ENCODE measurements around the gene NEURL1. TPM values are rescaled to one million over a fixed set of nuclear protein-coding genes. Genes with fewer than 3 reads are reported as not detected.

The NEURL1 gene, protein sequence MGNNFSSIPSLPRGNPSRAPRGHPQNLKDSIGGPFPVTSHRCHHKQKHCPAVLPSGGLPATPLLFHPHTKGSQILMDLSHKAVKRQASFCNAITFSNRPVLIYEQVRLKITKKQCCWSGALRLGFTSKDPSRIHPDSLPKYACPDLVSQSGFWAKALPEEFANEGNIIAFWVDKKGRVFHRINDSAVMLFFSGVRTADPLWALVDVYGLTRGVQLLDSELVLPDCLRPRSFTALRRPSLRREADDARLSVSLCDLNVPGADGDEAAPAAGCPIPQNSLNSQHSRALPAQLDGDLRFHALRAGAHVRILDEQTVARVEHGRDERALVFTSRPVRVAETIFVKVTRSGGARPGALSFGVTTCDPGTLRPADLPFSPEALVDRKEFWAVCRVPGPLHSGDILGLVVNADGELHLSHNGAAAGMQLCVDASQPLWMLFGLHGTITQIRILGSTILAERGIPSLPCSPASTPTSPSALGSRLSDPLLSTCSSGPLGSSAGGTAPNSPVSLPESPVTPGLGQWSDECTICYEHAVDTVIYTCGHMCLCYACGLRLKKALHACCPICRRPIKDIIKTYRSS
- total RNA-seq: 1 to 10 TPM in 1 of 10 donors, under 1 TPM in 7, not detected in 2; 0.05 to 1.0 (median 0.21) TPM
- polyA plus RNA-seq: under 1 TPM in 1 of 2 donors, not detected in 1; 0.06 TPM
- long read RNA-seq, donor 1, partial matches to known transcripts: 0 of 1 reads
- long read RNA-seq, donor 1, other reads (novel, unspliced or antisense): 1 of 1 reads
- long read RNA-seq, donor 2, partial matches to known transcripts: 1 of 2 reads
- long read RNA-seq, donor 2, other reads (novel, unspliced or antisense): 1 of 2 reads
- long read RNA-seq, donor 3, partial matches to known transcripts: 1 of 16 reads
- long read RNA-seq, donor 3, other reads (novel, unspliced or antisense): 15 of 16 reads

DNA sequence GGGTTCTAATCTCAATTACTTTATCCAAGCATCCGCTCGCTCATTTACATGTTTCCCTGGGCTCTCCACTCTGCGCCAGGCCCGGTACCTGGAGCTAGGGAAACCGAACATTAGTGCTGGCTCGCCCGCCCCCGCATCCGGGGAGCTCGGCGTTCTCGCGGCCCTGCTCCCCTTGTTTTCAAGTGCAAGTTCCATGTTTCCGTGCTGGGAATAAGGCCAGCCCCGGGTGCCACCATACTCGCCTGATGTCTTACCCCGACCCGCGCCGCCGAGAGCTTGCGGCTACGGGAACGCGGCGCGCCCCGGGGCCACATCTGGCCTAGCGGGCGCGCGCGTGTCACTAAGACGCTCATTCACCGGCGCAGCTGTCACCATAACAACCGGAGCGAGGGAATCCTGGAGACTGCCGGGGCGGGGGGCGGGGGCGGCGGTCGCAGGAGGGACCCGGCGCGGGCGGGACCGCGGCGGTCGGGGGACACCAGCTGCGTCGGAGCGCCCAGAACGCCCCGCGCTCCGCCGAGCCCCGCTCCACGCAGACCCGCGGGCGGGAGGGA lies at the start of gene NEURL1:
Gene NEURL1 (plus strand): TSS at position 344 of the 554 bp plus-strand sequence. CDS start 683 bp downstream, outside the sequence.
- 1 to 2% methylated on average over 65 of the region's 65 CpGs for WGBS, 2 donors
- DNase-seq: no peak
- H3K9me3 ChIP-seq: no peaks in the 10 kb centered on the region
- intact Hi-C loops (cut with DNase I): no loop called here
- ATAC-seq: peak in 4 of 8 donors; percentile 9 to 31 (median 23)
- H3K27me3 ChIP-seq: peaks cover 0 to 61% (median 26%) of the 10 kb centered on the region in 7 donors
- TF ChIP-seq, protein P1, sequence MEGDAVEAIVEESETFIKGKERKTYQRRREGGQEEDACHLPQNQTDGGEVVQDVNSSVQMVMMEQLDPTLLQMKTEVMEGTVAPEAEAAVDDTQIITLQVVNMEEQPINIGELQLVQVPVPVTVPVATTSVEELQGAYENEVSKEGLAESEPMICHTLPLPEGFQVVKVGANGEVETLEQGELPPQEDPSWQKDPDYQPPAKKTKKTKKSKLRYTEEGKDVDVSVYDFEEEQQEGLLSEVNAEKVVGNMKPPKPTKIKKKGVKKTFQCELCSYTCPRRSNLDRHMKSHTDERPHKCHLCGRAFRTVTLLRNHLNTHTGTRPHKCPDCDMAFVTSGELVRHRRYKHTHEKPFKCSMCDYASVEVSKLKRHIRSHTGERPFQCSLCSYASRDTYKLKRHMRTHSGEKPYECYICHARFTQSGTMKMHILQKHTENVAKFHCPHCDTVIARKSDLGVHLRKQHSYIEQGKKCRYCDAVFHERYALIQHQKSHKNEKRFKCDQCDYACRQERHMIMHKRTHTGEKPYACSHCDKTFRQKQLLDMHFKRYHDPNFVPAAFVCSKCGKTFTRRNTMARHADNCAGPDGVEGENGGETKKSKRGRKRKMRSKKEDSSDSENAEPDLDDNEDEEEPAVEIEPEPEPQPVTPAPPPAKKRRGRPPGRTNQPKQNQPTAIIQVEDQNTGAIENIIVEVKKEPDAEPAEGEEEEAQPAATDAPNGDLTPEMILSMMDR (IDR thresholded peaks at IDR 0.05): no peak
- H3K4me1 ChIP-seq: peaks cover 3 to 27% (median 19%) of the 10 kb centered on the region in 9 donors
- no peak within 1 kb of the TSS for H3K27ac ChIP-seq
- no peaks in the 10 kb centered on the region for H3K36me3 ChIP-seq
- peak within 1 kb of the TSS; percentile 55 to 71 (median 60) for H3K4me3 ChIP-seq

DNA sequence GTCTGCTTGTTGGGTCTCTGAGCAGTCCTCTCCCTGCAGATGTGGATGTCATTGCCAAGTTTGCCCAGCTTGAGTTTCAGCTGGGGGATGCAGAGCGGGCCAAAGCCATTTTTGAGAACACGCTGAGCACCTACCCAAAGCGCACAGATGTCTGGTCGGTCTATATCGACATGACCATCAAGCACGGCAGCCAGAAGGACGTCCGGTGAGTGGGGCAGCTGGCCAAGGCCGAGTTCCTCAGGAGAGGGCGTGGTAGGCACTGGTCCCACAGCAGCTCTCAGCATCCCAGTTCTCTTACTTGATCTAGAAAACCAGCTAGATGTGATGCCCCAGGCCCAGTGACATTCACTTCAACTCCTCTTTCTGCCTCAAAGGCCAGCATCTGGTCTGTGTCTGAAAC lies 49.0 kb upstream of the NEURL1 start:
- H3K4me1 ChIP-seq: peaks cover 19 to 85% (median 71%) of the 10 kb centered on the region in 9 donors

DNA sequence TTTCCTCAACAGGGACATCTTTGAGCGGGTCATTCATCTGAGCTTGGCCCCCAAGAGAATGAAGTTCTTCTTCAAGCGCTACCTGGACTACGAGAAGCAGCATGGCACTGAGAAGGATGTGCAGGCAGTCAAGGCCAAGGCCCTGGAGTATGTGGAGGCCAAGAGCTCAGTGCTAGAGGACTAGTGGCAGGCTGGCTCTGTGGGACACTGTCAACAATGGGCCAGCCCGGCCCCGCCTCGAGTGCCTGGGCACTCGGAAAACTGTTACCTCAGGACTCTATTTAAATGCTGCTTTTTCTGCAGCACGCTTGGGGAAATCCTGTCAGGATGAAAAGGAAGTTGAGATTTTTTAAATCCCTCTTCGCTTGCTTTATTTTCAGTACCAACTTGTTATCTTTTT lies 48.1 kb upstream of the NEURL1 start:
- ATAC-seq (no peak), DNase-seq (no peak)
- TF ChIP-seq, protein P1 (IDR thresholded peaks at IDR 0.05): no peak
- Histone ChIP-seq H3K27me3 (no peaks in the 10 kb centered on the region), H3K9me3 (no peaks in the 10 kb centered on the region), H3K4me1 (peaks cover 28 to 94% (median 80%) of the 10 kb centered on the region in 9 donors), H3K36me3 (peaks cover 3 to 99% (median 51%) of the 10 kb centered on the region in 9 donors), H3K4me3 (no peak overlapping the region), H3K27ac (peak overlapping the region; percentile 16 to 98 (median 86))
- intact Hi-C loops (cut with DNase I): no loop called here
- WGBS, 2 donors: 70 to 76% methylated on average over 9 of the region's 9 CpGs

More for the DNA sequence above, 49.0 kb upstream of the NEURL1 start:
- H3K4me3 ChIP-seq: no peak overlapping the region
- peak overlapping the region in 7 of 10 donors; percentile 69 to 98 (median 85) for H3K27ac ChIP-seq
- WGBS, 2 donors: 57 to 77% methylated on average over 10 of the region's 10 CpGs
- no peaks in the 10 kb centered on the region for H3K9me3 ChIP-seq
- peak in 1 of 2 donors; percentile 48 for DNase-seq
- no peaks in the 10 kb centered on the region for H3K27me3 ChIP-seq
- peaks cover 3 to 99% (median 51%) of the 10 kb centered on the region in 9 donors for H3K36me3 ChIP-seq
- TF ChIP-seq, protein P1 (IDR thresholded peaks at IDR 0.05): no peak
- intact Hi-C loops (cut with DNase I): no loop called here
- peak in 3 of 8 donors; percentile 19 to 39 (median 29) for ATAC-seq
